HG03039 (cell line): ENCODE data around the gene ICAM2.

Experiments used
- ATAC-seq: cut with Tn5 transposase; IDR thresholded peaks from one replicate; pipeline ENCODE4 v1.9.1; 2021; ENCODE audit warnings: mild to moderate bottlenecking, moderate library complexity; ENCODE audit not compliant: unreplicated experiment

ICAM2 gene

GRCh38 chr17:63978272-63979200 is 41.9 kb downstream of the ICAM2 start:
- ATAC-seq: no peak

- ATAC-seq: no peak
Observed at GRCh38 chr17:63976702-63977101, 43.7 kb downstream of the ICAM2 start.

- no peak for ATAC-seq
Observed at GRCh38 chr17:63975541-63976092, 44.8 kb downstream of the ICAM2 start.

GRCh38 chr17:63974594-63975192 is 45.7 kb downstream of the ICAM2 start:
- ATAC-seq: no peak

- no peak for ATAC-seq
Observed at GRCh38 chr17:63973930-63974593, 46.4 kb downstream of the ICAM2 start.

GRCh38 chr17:63973247-63973646 is 47.2 kb downstream of the ICAM2 start:
- no peak for ATAC-seq

GRCh38 chr17:63972796-63973195 is 47.6 kb downstream of the ICAM2 start, which contains the start of gene SCN4A:
TSS of gene SCN4A (minus strand) at chr17:63972918. CDS start at chr17:63972841, 77 bp downstream.
- ATAC-seq: no peak

- no peak for ATAC-seq
Observed at GRCh38 chr17:63969278-63969677, 51.2 kb downstream of the ICAM2 start.

- no peak for ATAC-seq
Observed at GRCh38 chr17:63967953-63968352, 52.5 kb downstream of the ICAM2 start.

GRCh38 chr17:63966646-63967264 is 53.7 kb downstream of the ICAM2 start:
- no peak for ATAC-seq

GRCh38 chr17:63963123-63963522 is 57.3 kb downstream of the ICAM2 start:
- ATAC-seq: no peak

GRCh38 chr17:63962298-63962744 is 58.1 kb downstream of the ICAM2 start:
- no peak for ATAC-seq

GRCh38 chr17:63961355-63962212 is 58.8 kb downstream of the ICAM2 start:
- ATAC-seq: no peak

GRCh38 chr17:63960430-63960829 is 60.0 kb downstream of the ICAM2 start:
- ATAC-seq: no peak

GRCh38 chr17:63960006-63960405 is 60.4 kb downstream of the ICAM2 start:
- no peak for ATAC-seq

GRCh38 chr17:63956296-63956920 is 64.0 kb downstream of the ICAM2 start:
- ATAC-seq: no peak

GRCh38 chr17:63955791-63956190 is 64.6 kb downstream of the ICAM2 start:
- no peak for ATAC-seq

GRCh38 chr17:63955232-63955631 is 65.2 kb downstream of the ICAM2 start:
- ATAC-seq: no peak

- ATAC-seq: no peak
Observed at GRCh38 chr17:63954402-63955063, 65.9 kb downstream of the ICAM2 start.
